Small intestine (tissue), 7 donors: ENCODE data around the gene JPH3. TPM values are rescaled to one million over a fixed set of nuclear protein-coding genes. Genes with fewer than 3 reads are reported as not detected.

Experiments
- DNase-seq, 2 donors: peaks; one replicate each; pipeline versions ENCODE4 v3.0.0 to v3.0.0-alpha.2; 2013
- FAIRE-seq: peaks from 2 replicates; lab custom pipeline; 2012; peaks lifted over from hg19 to GRCh38; lab: Jason Lieb, UNC
- H3K27ac ChIP-seq, 3 donors: one replicate each; pipeline ENCODE4 v1.5.1; 2013; ENCODE audit warnings: low read length in 2 of 3, mild to moderate bottlenecking in 2 of 3, control low read depth in 1 of 3, inconsistent platforms in 1 of 3, low read depth in 1 of 3, moderate library complexity in 1 of 3
- H3K27me3 ChIP-seq, 3 donors: one replicate each; pipeline ENCODE4 v1.6.1; 2013; ENCODE audit warnings: low read length in 3 of 3, inconsistent platforms in 1 of 3; ENCODE audit not compliant: control insufficient read depth in 3 of 3, insufficient read depth in 3 of 3
- H3K36me3 ChIP-seq, 3 donors: one replicate each; pipeline ENCODE4 v1.6.1; 2013; ENCODE audit warnings: low read length in 3 of 3, inconsistent platforms in 1 of 3, low read depth in 1 of 3, mild to moderate bottlenecking in 1 of 3, moderate library complexity in 1 of 3; ENCODE audit not compliant: control insufficient read depth in 3 of 3, insufficient read depth in 2 of 3
- H3K4me1 ChIP-seq, 3 donors: one replicate each; pipeline ENCODE4 v1.6.1; 2013; ENCODE audit warnings: low read length in 2 of 3, inconsistent platforms in 1 of 3, low read depth in 1 of 3, mild to moderate bottlenecking in 1 of 3, moderate library complexity in 1 of 3; ENCODE audit not compliant: control insufficient read depth in 3 of 3, insufficient read depth in 2 of 3
- H3K4me3 ChIP-seq, 3 donors: one replicate each; pipeline ENCODE4 v1.5.1; 2013; ENCODE audit warnings: low read length in 3 of 3, control low read depth in 1 of 3, inconsistent platforms in 1 of 3, low read depth in 1 of 3, mild to moderate bottlenecking in 1 of 3, moderate library complexity in 1 of 3
- H3K9me3 ChIP-seq, 2 donors: one replicate each; pipeline ENCODE4 v1.6.1; 2013; ENCODE audit warnings: low read depth in 1 of 2, low read length in 1 of 2; ENCODE audit not compliant: control insufficient read depth in 2 of 2, insufficient read depth in 1 of 2
- WGBS, 3 donors: extraction: QIAGEN DNeasy Blood & Tissue Kit; methylation state at CpG; one replicate each; pipeline ENCODE4 v1.1.7; 2013; 5-methylcytosine and 5-hydroxymethylcytosine counted together
- polyA plus RNA-seq, 4 donors: library from polyadenylated mRNA; stranded (reverse) in 3 of 4; unstranded in 1 of 4; fragments of 200-250 nt in 3 of 4; fragments of 120-200 nt in 1 of 4; gene quantifications; one replicate each; pipeline versions ENCODE4 v1.2.1 to v1.2.3, GENCODE V29; 2013
- donor health status: healthy with polysubstance abuse.
- donor health status: control.
- donor health status: control.
- donor health status: Bipolar disorder and iron deficiency.
- donor health status: healthy.

JPH3 gene
- polyA plus RNA-seq, 4 donors: 0.22 to 2.4 TPM; not detected in 2

GRCh38 chr16:87621976-87622713 is 19.8 kb downstream of the JPH3 start:
- H3K36me3 ChIP-seq: no peaks in the 10 kb centered on the region
- no peak overlapping the region for H3K4me3 ChIP-seq
- H3K9me3 ChIP-seq: no peaks in the 10 kb centered on the region
- H3K27ac ChIP-seq: no peak overlapping the region
- FAIRE-seq (no peak), DNase-seq (no peak)
- no peaks in the 10 kb centered on the region for H3K4me1 ChIP-seq
- H3K27me3 ChIP-seq: peaks cover 0 to 3% (median 0%) of the 10 kb centered on the region in 3 donors
- WGBS, 3 donors: 47 to 53% (median 52%) methylated on average over 14 to 15 of the region's 15 CpGs

DNA sequence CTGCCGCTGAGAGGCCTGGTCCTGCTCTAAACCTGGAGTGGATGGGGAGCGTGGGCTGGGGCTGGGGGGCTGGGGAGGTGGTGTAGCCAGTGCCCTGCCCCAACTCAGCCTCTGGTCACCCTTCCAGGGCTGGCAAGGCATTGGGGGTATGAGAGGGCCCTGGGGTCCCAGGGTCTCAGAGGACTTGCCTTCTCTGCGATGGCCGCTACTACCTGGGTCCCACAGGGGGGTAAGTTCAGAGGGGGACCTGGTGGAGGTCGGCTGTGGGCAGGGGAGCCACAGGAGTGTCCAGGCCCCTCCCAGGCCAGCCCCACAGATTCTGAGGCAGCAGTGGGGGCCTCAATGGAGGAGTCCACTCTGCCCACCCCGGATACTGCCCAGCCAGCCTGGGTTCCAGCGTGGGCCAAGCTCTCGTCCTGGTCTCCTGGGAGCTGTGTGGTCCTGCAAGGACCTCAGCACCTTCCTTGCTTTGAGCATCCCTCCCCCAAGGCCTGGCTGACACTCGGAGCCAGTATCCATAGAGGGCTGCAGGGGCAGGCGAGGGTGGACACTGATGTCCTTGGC is 20.5 kb downstream of the JPH3 start:
- 71 to 84% (median 80%) methylated on average over 9 to 10 of the region's 10 CpGs for WGBS, 3 donors
- Histone ChIP-seq H3K4me1 (no peaks in the 10 kb centered on the region), H3K9me3 (no peaks in the 10 kb centered on the region), H3K27ac (no peak overlapping the region), H3K27me3 (peaks cover 0 to 3% (median 0%) of the 10 kb centered on the region in 3 donors), H3K4me3 (no peak overlapping the region), H3K36me3 (no peaks in the 10 kb centered on the region)
- no peak for FAIRE-seq
- DNase-seq: no peak

- whole genome bisulfite sequencing, 3 donors: 67 to 79% (median 77%) methylated on average over 13 of the region's 13 CpGs
These were observed 23.0 kb downstream of the JPH3 start for GRCh38 chr16:87625241-87625797.

DNA sequence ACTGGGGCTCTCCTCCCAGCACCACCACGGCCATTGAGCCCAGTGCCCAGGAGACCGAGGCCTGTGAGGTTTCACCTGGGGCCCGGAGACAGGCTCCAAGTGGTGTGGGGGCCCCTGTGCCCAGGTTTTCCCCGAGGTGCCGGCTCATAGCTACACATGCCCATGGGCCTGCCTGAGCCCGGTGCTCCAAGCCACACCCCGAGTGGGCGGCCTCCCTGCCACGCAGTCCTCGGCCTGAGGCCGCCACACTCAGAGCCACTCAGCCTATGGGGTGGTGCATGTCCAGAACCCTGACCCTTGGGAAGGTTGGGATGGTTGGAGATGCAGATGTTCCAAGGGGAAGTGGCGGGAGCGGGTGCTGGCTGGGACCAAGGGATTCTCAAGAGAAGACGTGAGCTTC is 24.1 kb downstream of the JPH3 start:
- H3K27ac ChIP-seq: no peak overlapping the region
- FAIRE-seq (no peak), DNase-seq (no peak)
- H3K4me1 ChIP-seq: no peaks in the 10 kb centered on the region
- WGBS, 3 donors: 58 to 80% (median 70%) methylated on average over 13 to 14 of the region's 14 CpGs
- H3K9me3 ChIP-seq: no peaks in the 10 kb centered on the region
- H3K4me3 ChIP-seq: no peak overlapping the region
- peaks cover 0 to 2% (median 0%) of the 10 kb centered on the region in 3 donors for H3K36me3 ChIP-seq
- H3K27me3 ChIP-seq: peaks cover 0 to 2% (median 0%) of the 10 kb centered on the region in 3 donors

More at GRCh38 chr16:87625241-87625797, 23.0 kb downstream of the JPH3 start:
- Histone ChIP-seq H3K9me3 (no peaks in the 10 kb centered on the region), H3K27ac (no peak overlapping the region), H3K36me3 (peaks cover 0 to 2% (median 0%) of the 10 kb centered on the region in 3 donors), H3K4me3 (no peak overlapping the region), H3K4me1 (no peaks in the 10 kb centered on the region), H3K27me3 (peaks cover 0 to 2% (median 0%) of the 10 kb centered on the region in 3 donors)
- DNase-seq (no peak), FAIRE-seq (no peak)

DNA sequence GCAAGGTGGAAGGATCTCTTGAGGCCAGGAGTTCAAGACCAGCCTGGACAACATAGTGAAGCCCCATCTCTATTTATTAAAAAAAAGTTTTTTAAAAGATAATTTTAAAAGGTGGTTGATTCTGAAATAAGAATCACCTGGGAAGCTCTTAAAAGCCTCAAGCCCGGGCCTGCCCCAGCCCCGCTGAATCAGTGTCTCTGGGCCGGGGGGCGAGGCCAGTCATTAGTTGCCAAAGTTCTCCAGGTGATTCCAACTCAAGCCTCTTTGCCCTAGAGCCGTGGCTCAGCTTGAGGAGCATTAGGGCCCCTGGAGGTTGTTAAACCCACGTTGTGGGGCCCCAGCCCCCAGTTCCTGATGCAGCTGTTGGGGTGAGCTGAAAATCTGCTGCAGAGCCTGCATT is 24.6 kb downstream of the JPH3 start:
- 41 to 61% (median 53%) methylated on average over 6 of the region's 6 CpGs for WGBS, 3 donors
- Histone ChIP-seq H3K4me1 (no peaks in the 10 kb centered on the region), H3K9me3 (no peaks in the 10 kb centered on the region), H3K27me3 (peaks cover 0 to 2% (median 0%) of the 10 kb centered on the region in 3 donors), H3K36me3 (peaks cover 0 to 2% (median 0%) of the 10 kb centered on the region in 3 donors), H3K4me3 (no peak overlapping the region), H3K27ac (no peak overlapping the region)
- no peak for FAIRE-seq
- DNase-seq: no peak

DNA sequence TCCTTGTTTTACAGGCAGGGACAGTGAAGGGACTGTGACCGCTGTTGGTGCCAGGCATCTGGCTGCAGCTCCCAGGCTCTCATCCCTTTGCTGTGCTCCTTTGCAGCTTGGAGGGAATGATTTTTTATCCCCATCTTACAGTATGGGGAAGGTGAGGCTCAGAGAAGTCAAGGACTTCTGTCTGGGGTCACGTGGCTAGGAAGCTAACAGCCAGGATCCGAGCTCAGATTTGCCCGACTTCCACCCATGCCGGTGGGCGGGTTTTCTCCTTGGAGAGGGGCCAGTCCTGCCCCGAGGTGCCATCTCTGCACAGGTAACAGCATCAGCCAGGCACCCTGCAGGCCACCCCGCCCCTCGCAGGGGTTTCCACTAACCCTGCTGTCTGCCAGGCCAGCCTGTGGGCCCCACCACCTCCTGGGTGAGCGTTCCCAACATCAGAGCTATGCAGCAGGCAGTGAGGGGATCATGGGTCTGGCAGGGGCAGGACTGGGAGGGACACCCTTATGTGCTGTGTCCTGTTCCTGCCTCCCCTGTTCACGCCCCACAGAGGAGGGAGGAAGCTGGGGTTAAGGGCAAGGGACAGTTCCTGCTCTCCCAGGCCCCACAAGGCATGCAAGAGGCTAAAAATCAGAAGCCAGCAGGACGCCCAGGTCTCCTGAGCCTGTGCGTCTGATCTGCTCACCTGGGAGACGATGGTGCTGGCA is 25.4 kb downstream of the JPH3 start:
- no peaks in the 10 kb centered on the region for H3K4me1 ChIP-seq
- H3K36me3 ChIP-seq: peaks cover 0 to 2% (median 0%) of the 10 kb centered on the region in 3 donors
- no peak for DNase-seq
- no peak for FAIRE-seq
- 52 to 67% (median 59%) methylated on average over 14 of the region's 14 CpGs for WGBS, 3 donors
- H3K4me3 ChIP-seq: no peak overlapping the region
- no peak overlapping the region for H3K27ac ChIP-seq
- peaks cover 0 to 2% (median 0%) of the 10 kb centered on the region in 3 donors for H3K27me3 ChIP-seq
- no peaks in the 10 kb centered on the region for H3K9me3 ChIP-seq

DNA sequence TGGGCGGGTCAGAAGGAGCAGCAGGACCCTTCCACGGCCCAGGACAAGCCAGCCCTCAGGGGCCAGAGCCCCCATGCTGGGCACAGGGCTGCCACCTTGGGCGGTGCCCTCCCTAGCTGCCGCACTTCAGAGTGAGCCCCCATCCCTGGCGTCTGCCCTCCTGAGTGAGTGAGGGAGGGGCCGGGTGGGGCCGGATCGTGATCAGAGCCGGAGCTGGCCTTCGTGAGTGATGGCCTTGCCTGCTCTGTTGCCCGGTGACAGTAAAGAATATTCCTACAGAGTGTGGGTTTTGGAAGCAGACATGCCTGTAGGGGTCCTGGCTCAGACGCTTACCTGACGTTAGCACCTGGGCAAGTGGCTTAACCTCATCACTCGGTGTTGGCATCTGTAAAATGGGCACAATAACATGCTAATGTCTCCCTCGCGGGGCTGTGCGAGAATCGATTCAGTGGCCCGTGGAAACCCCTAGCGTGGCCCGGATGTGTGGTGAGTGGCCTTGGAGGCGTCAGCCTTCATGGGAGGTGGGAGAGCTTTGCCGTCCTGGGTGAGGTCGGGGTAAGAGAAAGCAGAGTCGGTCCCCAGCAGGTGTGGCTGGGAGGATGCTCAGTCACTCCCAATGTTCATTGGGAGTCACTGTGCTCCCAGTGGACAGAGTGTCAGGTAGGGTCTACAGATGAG is 26.1 kb downstream of the JPH3 start:
- no peaks in the 10 kb centered on the region for H3K4me1 ChIP-seq
- H3K4me3 ChIP-seq: no peak overlapping the region
- H3K27me3 ChIP-seq: peaks cover 0 to 2% (median 0%) of the 10 kb centered on the region in 3 donors
- H3K9me3 ChIP-seq: no peaks in the 10 kb centered on the region
- FAIRE-seq: no peak
- WGBS, 3 donors: 79 to 86% (median 83%) methylated on average over 24 to 25 of the region's 25 CpGs
- peaks cover 0 to 2% (median 0%) of the 10 kb centered on the region in 3 donors for H3K36me3 ChIP-seq
- no peak for DNase-seq
- H3K27ac ChIP-seq: no peak overlapping the region

GRCh38 chr16:87628940-87629339 is 26.6 kb downstream of the JPH3 start:
- no peaks in the 10 kb centered on the region for H3K9me3 ChIP-seq
- no peaks in the 10 kb centered on the region for H3K4me1 ChIP-seq
- H3K36me3 ChIP-seq: peaks cover 0 to 2% (median 0%) of the 10 kb centered on the region in 3 donors
- H3K27me3 ChIP-seq: peaks cover 0 to 2% (median 0%) of the 10 kb centered on the region in 3 donors
- FAIRE-seq (no peak), DNase-seq (no peak)
- H3K27ac ChIP-seq: no peak overlapping the region
- H3K4me3 ChIP-seq: no peak overlapping the region
- WGBS, 3 donors: 61 to 70% (median 69%) methylated on average over 7 of the region's 7 CpGs
